ENCODE measurements around the gene CEBPG.

The CEBPG gene

GRCh38 chr19:33396701-33397535 lies 23.4 kb downstream of the CEBPG start:
- no peak for DNase-seq

- peak; percentile 19 for DNase-seq
Measured at GRCh38 chr19:33397536-33398360, 24.2 kb downstream of the CEBPG start.

- no peak for DNase-seq
Measured at GRCh38 chr19:33398361-33399060, 25.0 kb downstream of the CEBPG start.

- DNase-seq = no peak
Measured at GRCh38 chr19:33399081-33399744, 25.7 kb downstream of the CEBPG start.

- no peak for DNase-seq
Measured at GRCh38 chr19:33399745-33400681, 26.5 kb downstream of the CEBPG start.

GRCh38 chr19:33400856-33401682 lies 27.6 kb downstream of the CEBPG start:
- no peak for DNase-seq

- no peak for DNase-seq
Measured at GRCh38 chr19:33401683-33402420, 28.3 kb downstream of the CEBPG start.

- peak; percentile 22 for DNase-seq
Measured at GRCh38 chr19:33402421-33403220, 29.1 kb downstream of the CEBPG start.

- DNase-seq = no peak
Measured at GRCh38 chr19:33403221-33403972, 29.9 kb downstream of the CEBPG start.

GRCh38 chr19:33403973-33404304 lies 30.4 kb downstream of the CEBPG start:
- DNase-seq = no peak

- DNase-seq = no peak
Measured at GRCh38 chr19:33404506-33405253, 31.2 kb downstream of the CEBPG start.

GRCh38 chr19:33405254-33405552 lies 31.7 kb downstream of the CEBPG start:
- no peak for DNase-seq

- DNase-seq = no peak
Measured at GRCh38 chr19:33405553-33406461, 32.3 kb downstream of the CEBPG start.

- peak; percentile 75 for DNase-seq
Measured at GRCh38 chr19:33406521-33407139, 33.1 kb downstream of the CEBPG start.

- DNase-seq = no peak
Measured at GRCh38 chr19:33407140-33407551, 33.6 kb downstream of the CEBPG start.

- DNase-seq = no peak
Measured at GRCh38 chr19:33407716-33408115, 34.2 kb downstream of the CEBPG start.

Measured in DMS53 (cell line).